ENCODE data around the gene HIBCH. TPM values are rescaled to one million over a fixed set of nuclear protein-coding genes. Genes with fewer than 3 reads are reported as not detected.
"Not testable (repeated sequence)": the region's sequence is repeated elsewhere in the genome, so short reads cannot be mapped to it uniquely, and the experiment has no call there.

HIBCH gene
- polyA plus RNA-seq, 10 donors: 23.9 to 42.9 (median 32.7) TPM

- DNase-seq: peak; percentile 37 to 92 (median 82)
These were observed 24.1 kb upstream of the HIBCH start, which contains the start of gene INPP1 for GRCh38 chr2:190343536-190344275. Gene INPP1, plus strand, starts transcription at chr2:190343589. Its CDS starts 16,514 bp downstream, at chr2:190360103.

GRCh38 chr2:190343089-190343535 is 23.5 kb upstream of the HIBCH start:
- DNase-seq: peak in 1 of 3 donors; percentile 90

GRCh38 chr2:190342611-190343010 is 23.0 kb upstream of the HIBCH start:
- peak; percentile 28 to 77 (median 67) for DNase-seq

- no peak for DNase-seq
These were observed 20.7 kb upstream of the HIBCH start for GRCh38 chr2:190340369-190340768.

GRCh38 chr2:190339394-190339793 is 19.8 kb upstream of the HIBCH start:
- DNase-seq: no peak

GRCh38 chr2:190338453-190338852 is 18.8 kb upstream of the HIBCH start:
- DNase-seq: no peak

- DNase-seq: no peak
These were observed 16.8 kb upstream of the HIBCH start for GRCh38 chr2:190336420-190336819.

GRCh38 chr2:190335584-190335983 is 16.0 kb upstream of the HIBCH start:
- DNase-seq: not testable (repeated sequence)

- DNase-seq: no peak
These were observed 15.6 kb upstream of the HIBCH start for GRCh38 chr2:190335225-190335559.

GRCh38 chr2:190334479-190335224 is 15.0 kb upstream of the HIBCH start:
- DNase-seq: no peak

- no peak for DNase-seq
These were observed 14.3 kb upstream of the HIBCH start for GRCh38 chr2:190333928-190334327.

GRCh38 chr2:190333395-190333794 is 13.8 kb upstream of the HIBCH start:
- no peak for DNase-seq

- DNase-seq: no peak
These were observed 9.0 kb upstream of the HIBCH start for GRCh38 chr2:190328573-190329147.

- no peak for DNase-seq
These were observed 8.4 kb upstream of the HIBCH start for GRCh38 chr2:190327867-190328572.

- DNase-seq: no peak
These were observed 6.0 kb upstream of the HIBCH start for GRCh38 chr2:190325588-190325987.

GRCh38 chr2:190323406-190323805 is 3.8 kb upstream of the HIBCH start:
- no peak for DNase-seq

GRCh38 chr2:190320696-190321095 is 1.1 kb upstream of the HIBCH start:
- no peak for DNase-seq

GRCh38 chr2:190318931-190319554 is 583 bp downstream of the HIBCH start:
- DNase-seq: no peak

- peak in 1 of 3 donors; percentile 21 for DNase-seq
These were observed 1.1 kb downstream of the HIBCH start for GRCh38 chr2:190318514-190318913.

GRCh38 chr2:190315273-190315672 is 4.4 kb downstream of the HIBCH start:
- no peak for DNase-seq

- DNase-seq: no peak
These were observed 5.7 kb downstream of the HIBCH start for GRCh38 chr2:190313880-190314279.

GRCh38 chr2:190312635-190313025 is 7.0 kb downstream of the HIBCH start:
- not testable (repeated sequence) for DNase-seq
